NCI-H1417 treated with DMSO at 0.1 percent for 48 hours (cell line): ENCODE results near the gene ZNF81.
"Not testable (repeated sequence)": the region's sequence is repeated elsewhere in the genome, so short reads cannot be mapped to it uniquely, and the experiment has no call there.

Experiments used
- DNase-seq: peaks from one replicate; lab custom pipeline; 2025; lab: John Stamatoyannopoulos, UW

ZNF81 gene

DNA sequence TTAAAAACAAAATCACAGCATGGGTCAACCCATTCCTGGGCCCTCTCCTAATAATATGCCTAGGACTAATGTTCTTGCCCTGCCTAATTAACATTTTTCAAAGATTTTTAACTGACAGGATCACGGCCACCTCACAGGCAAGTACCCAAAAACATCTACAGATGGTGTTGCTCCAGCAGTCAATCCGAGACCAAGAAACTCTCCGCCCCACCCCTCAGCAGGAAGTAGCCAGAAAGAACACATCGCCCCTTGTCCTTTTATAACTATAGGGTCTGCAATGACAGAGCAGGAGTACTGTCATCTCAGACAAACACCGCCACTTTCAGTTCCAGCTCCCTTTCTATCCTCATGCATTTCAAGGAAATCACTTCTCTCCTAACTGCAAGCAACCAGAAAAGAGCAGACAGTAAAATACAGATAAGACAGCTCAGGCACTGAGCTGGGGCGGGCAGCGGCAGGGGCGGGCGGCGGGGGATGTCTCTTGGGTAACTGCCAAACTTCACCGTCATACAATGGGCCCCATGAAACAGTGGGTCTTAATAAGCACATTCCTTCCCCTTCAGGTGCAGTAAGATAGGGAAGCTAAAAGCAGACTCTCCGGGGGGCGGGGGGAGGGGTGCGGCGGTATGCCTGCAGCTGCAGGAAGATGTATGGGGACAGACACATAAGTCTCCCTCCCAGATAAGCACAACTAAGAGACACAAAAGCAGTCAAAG lies 99.7 kb downstream of the ZNF81 start:
- no peak for DNase-seq

DNA sequence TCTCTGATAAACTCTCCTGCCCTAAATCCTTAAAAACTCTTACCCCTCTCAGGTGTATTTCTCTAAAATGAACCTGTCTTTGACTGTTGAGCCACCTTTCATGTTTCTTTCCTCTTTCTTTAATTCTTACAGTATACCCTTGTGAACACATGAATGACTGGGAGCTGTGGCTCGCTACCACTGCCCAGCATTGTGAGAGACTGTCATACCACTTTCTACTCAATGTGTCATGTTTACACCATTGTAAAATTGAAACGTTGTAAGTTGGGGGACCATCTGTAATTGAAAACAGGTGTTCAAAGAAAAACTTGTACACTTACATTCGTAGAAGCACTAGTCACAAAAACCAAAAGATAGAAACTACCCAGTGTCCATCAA lies 100.2 kb downstream of the ZNF81 start:
- DNase-seq = no peak

DNA sequence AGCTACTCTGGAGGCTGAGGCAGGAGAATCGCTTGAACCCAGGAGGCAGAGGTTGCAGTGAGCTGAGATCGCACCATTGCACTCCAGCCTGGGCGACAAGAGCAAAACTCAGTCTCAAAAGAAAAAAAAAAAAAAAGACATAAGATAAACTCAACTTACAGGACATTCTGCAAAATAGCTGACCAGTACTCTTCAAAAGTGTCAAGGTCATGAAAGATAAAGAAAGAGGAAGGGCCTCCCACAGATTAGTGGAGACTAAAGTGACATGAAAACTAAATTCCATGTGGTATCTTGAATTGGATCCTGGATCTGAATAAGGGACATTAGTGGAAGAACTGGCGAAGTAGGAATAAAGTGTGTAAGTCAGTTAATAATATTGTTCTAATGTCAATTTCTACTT lies 103.7 kb downstream of the ZNF81 start:
- no peak for DNase-seq

DNA sequence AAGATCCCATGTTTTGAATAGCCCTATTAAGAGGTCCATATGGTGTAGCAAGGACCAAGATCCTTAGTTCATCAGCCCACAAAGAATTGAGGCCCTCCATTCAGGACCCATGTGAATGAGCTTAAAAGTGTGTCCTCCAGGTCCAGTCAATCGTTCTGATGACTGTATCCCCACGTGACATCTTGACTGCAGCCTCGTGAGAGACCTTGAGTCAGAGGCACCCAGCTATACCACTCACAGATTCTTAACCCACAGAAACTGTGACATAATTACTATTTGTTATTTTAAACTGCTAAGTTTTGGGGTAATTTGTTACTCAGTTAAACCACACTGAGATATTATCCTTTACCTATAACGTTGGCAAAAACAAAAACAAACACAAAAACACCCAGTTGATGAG lies 104.7 kb downstream of the ZNF81 start:
- no peak for DNase-seq

DNA sequence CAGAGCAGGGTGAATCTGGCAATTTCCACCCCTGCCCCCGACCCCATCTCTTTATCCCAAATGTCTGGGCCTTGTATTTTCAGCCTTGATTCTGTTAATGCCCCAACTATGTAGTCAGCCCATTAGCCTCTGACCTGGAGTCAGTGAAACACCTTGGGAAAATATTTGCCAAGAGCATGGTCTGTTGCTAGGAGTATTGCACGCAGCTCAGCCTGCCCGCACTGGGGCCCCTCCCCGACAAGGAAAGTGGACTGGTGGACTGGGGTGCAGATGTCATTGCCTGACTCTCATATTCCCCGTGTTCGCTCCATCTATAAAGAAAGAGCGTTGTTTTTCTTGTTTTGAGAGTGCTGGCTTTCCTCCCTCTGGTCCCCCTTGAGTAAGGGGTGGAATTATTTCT lies 118.6 kb downstream of the ZNF81 start:
- not testable (repeated sequence) for DNase-seq

DNA sequence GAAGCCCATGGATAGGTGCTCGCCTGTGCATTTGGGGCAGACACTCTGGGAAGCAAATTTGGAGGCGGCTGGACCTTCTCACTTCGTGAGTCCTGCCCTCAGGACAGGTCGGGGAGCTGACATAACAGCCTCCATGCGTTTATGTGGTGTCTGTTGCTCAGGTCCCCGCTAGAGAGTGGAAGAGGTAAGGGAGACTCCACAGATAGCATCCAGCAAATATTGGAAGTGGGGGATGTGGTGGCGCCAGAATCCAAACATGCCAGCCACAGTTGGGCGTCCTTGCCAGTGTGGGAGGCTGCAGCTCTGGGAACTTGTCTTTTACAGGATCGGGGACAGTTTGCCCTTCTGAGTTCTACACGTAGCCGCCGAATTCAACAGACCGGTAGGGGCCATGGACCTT lies 119.3 kb downstream of the ZNF81 start:
- DNase-seq = no peak

DNA sequence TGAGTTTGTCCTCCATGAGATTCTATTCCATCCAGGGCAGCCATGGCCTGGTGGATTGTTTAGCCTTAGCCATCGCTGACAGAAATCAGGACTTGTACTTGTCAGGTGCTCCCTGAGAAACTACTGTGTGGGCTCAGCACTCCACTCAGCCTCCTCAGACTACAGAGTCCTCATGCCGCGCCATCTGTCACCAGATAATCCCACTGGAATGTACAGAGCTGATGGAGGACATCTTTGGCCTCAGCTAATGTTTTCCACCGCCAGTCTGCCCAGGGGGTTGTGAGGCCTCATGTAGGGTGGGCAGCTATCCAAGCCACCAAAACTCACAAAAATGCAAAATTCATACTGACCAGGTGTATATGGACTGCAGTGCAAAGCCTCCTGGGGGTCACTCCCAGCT lies 121.5 kb downstream of the ZNF81 start:
- not testable (repeated sequence) for DNase-seq

DNA sequence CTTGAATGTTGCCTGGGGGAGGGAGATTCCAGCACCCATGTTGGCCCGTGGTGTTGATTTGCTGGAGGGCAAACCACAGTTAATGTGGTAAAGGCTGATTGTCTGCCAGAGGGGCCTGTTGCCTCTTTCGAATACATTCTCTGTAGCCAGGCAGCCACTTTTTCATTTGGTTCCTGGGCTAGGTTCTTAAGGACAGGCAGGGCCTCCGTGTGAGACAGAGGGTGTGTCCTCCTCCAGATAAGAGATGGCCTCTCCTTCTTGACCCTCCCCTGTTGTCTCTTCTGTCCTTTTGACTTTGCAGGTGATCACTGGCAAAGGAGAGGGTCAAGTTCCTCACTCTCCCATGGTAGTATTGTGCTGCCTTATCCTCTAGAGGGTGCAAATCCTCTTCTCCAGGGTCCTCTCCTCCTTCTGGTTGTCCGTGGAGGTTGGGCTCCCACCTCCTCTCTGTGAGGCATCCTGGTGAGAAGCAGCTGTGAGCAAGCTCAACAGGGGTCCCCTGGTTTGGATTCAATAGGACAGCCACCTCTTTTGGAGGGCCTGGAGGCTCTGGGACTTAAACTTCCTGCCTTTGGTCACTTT lies 122.2 kb downstream of the ZNF81 start:
- no peak for DNase-seq

DNA sequence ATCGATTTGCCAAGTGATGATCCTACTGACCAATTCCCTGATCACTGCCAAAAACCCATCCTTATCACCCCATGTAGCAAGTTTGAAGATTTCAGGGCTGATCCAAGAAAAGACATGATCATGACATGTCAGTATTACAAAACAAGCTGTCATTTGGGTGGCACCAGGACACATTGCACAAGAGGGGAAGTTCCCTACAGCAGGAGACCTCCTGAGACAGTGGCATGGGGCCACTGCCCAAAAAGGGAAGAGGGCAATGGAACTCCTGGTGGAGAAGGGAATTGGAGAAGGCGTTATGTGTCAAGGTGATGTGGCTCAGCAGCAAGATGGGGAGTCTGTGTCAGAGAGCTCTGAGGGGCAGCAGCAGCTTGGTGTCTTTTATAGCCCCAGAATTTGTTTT lies 123.7 kb downstream of the ZNF81 start:
- no peak for DNase-seq

DNA sequence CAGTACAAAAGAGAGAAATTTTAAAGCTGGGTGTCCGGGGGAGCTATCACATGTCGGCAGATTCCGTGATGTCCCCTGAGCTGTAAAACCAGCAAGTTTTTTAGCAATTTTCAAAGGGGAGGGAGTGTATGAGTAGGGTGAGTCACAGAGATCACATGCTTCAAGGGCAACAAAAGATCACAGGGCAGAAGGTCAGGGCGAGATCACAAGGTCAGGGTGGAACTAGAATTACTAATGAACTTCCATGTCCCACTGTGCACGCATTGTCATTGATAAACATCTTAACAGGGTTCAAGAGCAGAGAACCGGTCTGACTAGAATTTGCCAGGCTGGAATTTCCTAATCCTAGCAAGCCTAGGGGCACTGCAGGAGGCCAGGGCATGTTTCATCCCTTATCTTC lies 125.1 kb downstream of the ZNF81 start:
- DNase-seq = not testable (repeated sequence)

DNA sequence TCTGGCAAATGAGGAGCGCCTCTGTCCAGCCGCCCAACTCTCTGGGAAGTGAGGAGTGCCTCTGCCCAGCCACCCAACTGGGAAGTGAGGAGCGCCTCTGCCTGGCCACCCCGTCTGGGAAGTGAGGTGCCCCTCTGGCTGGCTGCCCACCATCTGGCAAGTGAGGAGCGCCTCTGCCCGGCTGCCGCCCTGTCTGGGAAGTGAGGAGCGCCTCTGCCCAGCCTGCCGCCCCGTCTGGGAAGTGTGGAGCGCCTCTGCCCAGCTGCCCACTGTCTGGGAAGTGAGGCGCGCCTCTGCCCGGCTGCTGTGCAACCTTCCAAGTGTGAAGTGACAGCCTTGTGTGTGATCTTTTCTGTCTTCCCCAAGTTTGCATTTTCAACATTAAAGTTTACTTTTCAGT lies 128.8 kb downstream of the ZNF81 start:
- not testable (repeated sequence) for DNase-seq
